Anterior cingulate cortex (tissue), 58 donors: Measurements from ENCODE around the gene SYT5.
"Not testable (repeated sequence)": the region's sequence is repeated elsewhere in the genome, so short reads cannot be mapped to it uniquely, and the experiment has no call there.

ENCODE experiments used
- DNase-seq, 58 donors: peaks; one replicate each; lab custom pipeline; 2025; lab: John Stamatoyannopoulos, UW

Gene SYT5

DNA sequence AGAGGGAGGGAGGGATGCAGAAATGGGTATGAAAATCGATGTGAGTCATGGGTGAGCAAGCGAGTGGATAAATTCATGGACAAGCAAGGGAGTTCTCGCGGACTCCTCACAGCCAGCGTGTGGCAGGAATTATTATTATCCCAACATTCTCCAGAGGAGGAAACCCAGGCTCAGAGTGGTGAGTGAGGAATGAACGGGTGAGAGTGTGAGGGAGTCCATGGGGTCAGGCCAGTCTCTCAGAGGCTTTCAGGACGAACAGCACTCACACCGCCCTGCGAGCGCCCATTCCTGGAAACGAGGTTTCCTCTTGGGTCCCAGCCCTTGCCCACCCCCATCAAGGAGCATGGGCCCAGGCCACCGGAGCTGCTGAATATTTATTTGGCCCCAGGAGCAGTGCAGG, 7.3 kb downstream of the SYT5 start:
- no peak for DNase-seq

- not testable (repeated sequence) for DNase-seq
These were observed 7.8 kb downstream of the SYT5 start for GRCh38 chr19:55172318-55172717.

- DNase-seq, result no peak
These were observed 8.6 kb downstream of the SYT5 start for GRCh38 chr19:55171440-55171839.

GRCh38 chr19:55169136-55169535, 11.0 kb downstream of the SYT5 start:
- no peak for DNase-seq

GRCh38 chr19:55166530-55167268, 13.4 kb downstream of the SYT5 start, which contains the start of gene DNAAF3:
DNAAF3 (minus strand) TSS chr19:55166613; CDS start chr19:55166413, 200 bp downstream.
- peak in 57 of 58 donors; percentile 10 to 95 (median 86) for DNase-seq

GRCh38 chr19:55165952-55166529, 14.0 kb downstream of the SYT5 start:
- DNase-seq, result peak in 35 of 58 donors; percentile 10 to 56 (median 33)

DNA sequence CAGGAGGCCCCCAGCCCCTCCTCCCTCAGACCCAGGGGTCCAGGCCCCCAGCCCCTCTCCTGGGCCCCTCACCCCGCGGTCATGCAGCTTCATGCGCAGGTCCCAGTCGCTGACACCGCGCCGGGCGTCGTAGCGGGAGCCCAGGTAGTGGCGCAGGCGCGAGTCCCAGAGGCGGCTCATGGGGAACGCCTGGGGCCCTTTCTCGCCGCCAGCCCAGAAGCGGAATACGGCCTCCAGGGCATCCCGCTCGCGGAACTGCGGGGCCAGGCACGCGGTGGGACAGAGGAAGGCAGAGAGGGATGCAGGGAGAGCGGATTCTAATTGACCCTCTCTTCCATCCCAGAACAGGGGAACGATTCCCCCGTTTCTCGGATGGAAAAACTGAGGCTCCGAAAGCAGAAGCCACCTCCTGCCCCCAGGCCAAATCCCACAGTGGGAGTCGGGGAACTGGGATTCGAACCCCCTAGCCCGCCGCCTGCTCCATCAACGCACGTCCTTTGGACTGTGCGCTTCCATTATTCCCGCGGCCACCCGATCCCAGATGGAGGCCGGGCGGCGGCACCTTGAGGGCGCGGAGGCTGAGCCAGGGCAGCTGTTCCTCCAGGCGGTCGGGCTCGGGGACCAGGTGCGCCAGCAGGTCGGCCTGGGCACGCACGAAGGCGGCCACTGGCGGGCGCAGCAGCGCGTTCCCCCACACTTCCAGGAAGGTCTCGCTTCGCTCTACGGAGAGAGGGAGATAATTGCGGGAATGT, 18.3 kb downstream of the SYT5 start:
- DNase-seq, result no peak

DNA sequence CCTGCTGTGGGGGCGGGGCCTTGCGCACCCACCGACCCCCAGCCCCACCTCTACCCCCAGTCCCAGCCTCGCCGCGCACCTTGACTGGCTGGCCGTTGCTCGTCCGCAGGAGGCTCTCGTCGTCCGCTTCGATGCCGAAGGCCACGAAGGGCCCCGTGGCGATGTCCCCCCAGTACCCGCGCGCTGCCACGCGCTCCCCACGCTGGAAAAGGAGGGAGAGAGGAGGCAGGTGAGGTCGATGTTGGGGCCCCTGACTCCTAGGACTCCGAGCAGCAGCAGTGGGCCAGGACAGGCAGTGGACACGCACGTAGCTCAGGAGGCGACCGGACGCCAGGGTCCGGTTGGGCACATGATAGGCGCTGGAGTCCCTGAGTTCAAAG, 19.1 kb downstream of the SYT5 start:
- no peak for DNase-seq

GRCh38 chr19:55160128-55160985, 19.7 kb downstream of the SYT5 start:
- peak in 41 of 58 donors; percentile 3 to 64 (median 24) for DNase-seq

GRCh38 chr19:55158848-55159749, 21.0 kb downstream of the SYT5 start:
- no peak for DNase-seq

GRCh38 chr19:55158423-55158822, 21.7 kb downstream of the SYT5 start:
- DNase-seq, result no peak

DNA sequence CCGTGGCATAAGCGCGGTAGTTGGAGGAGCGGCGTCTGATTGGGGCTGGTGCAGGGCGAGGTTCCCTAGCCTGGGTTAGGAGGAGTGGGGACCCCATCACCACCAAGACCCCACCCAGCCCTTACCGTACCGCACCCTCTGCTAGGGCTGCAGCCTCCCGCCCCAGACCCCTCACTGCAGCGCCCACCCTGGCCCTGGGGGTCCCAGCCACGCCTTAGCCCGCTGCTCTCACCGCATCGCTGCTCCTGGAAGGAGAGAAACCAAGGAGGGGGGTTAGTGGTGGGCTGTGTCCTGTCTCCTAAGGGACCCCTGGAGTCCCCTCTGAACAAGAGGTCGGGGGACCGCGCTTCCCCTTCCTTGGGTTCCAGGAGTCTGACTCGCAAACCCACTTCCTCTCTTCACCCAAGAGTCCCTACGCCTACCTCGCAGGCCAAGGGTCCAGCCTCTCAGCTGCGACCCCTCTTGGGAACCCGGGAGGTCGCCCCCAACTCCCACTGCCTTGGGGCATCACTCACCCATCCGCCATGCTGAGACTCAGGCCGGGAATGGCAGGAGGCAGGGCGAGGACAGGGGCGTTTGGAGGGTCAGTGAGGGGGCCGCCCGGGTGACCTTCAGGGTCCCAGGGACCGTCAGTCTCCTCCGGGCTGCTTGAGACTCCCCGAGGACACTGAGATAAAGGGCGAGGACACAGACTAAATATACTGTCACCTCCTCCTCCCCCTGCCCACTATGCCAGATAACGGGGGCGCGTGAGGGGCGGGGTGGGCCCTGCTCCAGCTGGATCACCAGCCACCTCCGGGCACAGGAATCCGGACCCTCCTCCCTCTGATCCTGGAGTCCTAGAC, 22.8 kb downstream of the SYT5 start, which contains the start of gene TNNI3:
TNNI3 (minus strand) TSS at position 669 of the 845 bp plus-strand sequence; CDS start at position 526, 143 bp downstream.
- no peak for DNase-seq

DNA sequence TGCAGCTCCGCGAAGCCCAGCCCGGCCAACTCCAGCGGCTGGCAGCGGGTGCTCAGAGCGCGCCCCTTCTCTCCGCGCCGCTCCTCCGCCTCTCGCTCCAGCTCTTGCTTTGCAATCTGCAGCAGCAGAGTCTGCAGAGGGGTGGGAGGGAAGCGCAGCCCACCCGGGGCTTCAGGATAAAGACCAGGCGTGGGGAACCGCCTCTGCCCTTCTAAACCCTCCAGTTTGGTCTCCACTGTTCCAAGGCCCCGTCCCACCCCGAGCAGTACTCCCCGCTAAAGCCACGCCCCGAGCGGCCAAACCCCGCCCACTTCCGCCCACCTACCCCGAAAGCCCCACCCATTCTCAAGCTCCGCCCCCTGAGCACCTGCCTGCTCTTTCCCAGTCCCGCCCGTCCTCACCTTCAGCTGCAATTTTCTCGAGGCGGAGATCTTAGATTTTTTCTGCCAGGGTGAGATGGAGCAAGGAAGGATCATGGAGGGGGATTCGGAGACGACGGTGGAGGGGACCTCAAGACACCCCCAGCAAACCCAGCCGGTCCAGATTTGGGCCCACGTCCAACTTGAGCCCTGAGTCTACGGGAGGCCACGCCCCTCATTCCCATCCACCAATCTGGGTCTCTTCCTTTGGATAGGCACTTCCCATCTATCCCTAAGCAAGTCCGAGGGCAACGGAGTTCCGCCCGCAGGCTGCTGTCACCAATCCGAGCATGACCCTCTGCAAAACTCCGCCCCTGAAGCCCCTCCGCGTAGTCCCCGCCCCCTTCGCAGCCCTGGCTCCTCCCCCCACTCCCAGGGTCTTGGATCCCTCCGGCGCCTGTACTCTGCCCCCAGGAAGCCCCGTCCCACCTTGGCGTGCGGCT, 23.7 kb downstream of the SYT5 start:
- peak in 4 of 58 donors; percentile 2 to 32 (median 4) for DNase-seq

DNA sequence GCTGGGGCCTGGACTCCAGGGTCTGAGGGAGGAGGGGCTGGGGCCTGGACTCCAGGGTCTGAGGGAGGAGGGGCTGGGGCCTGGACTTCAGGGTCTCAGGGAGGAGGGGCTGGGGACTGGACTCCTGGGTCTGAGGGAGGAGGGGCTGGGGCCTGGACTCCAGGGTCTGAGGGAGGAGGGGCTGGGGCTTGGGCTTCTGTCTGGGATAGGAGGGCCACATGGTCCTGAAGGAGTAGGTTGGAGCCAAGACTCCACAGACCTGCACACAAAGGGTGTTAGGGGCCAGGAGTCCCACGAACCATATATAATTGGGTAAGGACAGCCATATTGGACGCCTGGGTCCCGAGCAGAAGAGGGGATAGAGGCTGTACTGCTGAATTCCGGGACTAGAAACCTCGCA, 24.3 kb downstream of the SYT5 start:
- DNase-seq, result not testable (repeated sequence)

GRCh38 chr19:55153652-55154264, 26.3 kb downstream of the SYT5 start:
- no peak for DNase-seq

DNA sequence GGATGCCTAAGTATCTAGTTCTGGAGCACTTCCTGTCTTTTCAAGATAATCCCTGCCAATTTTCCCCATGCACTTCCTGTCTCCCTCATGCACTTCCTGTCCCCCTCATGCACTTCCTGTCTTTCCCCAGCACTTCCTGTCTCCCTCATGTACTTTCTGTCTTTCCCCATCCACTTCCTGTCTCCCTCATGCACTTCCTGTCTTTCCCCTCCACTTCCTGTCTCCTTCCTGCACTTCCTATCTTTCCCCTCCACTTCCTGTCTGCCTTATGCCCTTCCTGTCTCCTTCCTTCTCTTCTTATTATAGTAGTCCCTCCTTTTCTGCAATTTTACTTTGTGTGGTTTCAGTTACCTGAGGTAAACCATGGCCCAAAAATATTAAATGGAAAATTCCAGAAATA, 28.1 kb downstream of the SYT5 start:
- DNase-seq, result no peak
